Ovary (tissue), 3 donors: ENCODE results near the gene SLCO2A1.

Source experiments
- EP300 ChIP-seq: sonication (generic); formaldehyde crosslinking; IDR thresholded peaks from one replicate; pipeline ENCODE4 v1.6.1; 2017; ENCODE audit warnings: antibody characterized with exemption
- POLR2A ChIP-seq: fragments of 450-650 bp; IDR thresholded peaks from one replicate; pipeline ENCODE4 v1.6.1; 2017; ENCODE audit warnings: antibody characterized with exemption, mild to moderate bottlenecking, moderate library complexity
- TF ChIP-seq, protein P1 (sequence below), 3 donors: fragments of 450-650 bp in 2 of 3; fragments of 200-600 bp in 1 of 3; IDR thresholded peaks; one replicate each; pipeline versions ENCODE4 v1.5.1 to v1.8.0; 2016 to 2022; ENCODE audit warnings: antibody characterized with exemption in 3 of 3, mild to moderate bottlenecking in 1 of 3
- donor health status: DM: no; HTN: no; CAD: no.

GRCh38 chr3:134068429-134068828, 38.7 kb upstream of the SLCO2A1 start:
- TF ChIP-seq EP300 (no peak), POLR2A (no peak)
- TF ChIP-seq, protein P1, sequence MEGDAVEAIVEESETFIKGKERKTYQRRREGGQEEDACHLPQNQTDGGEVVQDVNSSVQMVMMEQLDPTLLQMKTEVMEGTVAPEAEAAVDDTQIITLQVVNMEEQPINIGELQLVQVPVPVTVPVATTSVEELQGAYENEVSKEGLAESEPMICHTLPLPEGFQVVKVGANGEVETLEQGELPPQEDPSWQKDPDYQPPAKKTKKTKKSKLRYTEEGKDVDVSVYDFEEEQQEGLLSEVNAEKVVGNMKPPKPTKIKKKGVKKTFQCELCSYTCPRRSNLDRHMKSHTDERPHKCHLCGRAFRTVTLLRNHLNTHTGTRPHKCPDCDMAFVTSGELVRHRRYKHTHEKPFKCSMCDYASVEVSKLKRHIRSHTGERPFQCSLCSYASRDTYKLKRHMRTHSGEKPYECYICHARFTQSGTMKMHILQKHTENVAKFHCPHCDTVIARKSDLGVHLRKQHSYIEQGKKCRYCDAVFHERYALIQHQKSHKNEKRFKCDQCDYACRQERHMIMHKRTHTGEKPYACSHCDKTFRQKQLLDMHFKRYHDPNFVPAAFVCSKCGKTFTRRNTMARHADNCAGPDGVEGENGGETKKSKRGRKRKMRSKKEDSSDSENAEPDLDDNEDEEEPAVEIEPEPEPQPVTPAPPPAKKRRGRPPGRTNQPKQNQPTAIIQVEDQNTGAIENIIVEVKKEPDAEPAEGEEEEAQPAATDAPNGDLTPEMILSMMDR (IDR thresholded peaks at IDR 0.05) = no peak
